Measurements from ENCODE around the gene TMED10.

TMED10 gene

GRCh38 chr14:75170772-75171171 lies 5.6 kb downstream of the TMED10 start:
- DNase-seq, result no peak
- H2BK12ac ChIP-seq (ENCODE audit: low read length), result no peak overlapping the region
- no peaks in the 10 kb centered on the region for H3K4me1 ChIP-seq (ENCODE audit: control insufficient read depth in 1 of 2, insufficient read depth in 2 of 2, low read length in 2 of 2)
- peaks cover 0 to 3% of the 10 kb centered on the region in 2 experiments for H3K36me3 ChIP-seq (ENCODE audit: control insufficient read depth in 1 of 2, insufficient read depth in 2 of 2, low read length in 2 of 2)
- no peak overlapping the region for H2AK5ac ChIP-seq (ENCODE audit: low read length)
- H3K4me3 ChIP-seq (ENCODE audit: low read depth, low read length), result no peak overlapping the region
- no peaks in the 10 kb centered on the region for H3K9me3 ChIP-seq (ENCODE audit: insufficient read depth, low read depth, low read length)
- no peak overlapping the region for H3K27ac ChIP-seq (ENCODE audit: low read depth, low read length)
- no peaks in the 10 kb centered on the region for H3K79me1 ChIP-seq (ENCODE audit: low read length)
- H3K18ac ChIP-seq (ENCODE audit: low read length), result no peak overlapping the region
- no peaks in the 10 kb centered on the region for H3K27me3 ChIP-seq (ENCODE audit: insufficient read depth, low read length)
- no peak overlapping the region for H2BK5ac ChIP-seq (ENCODE audit: low read depth, low read length, poor library complexity)
- H4K12ac ChIP-seq (ENCODE audit: low read depth, low read length), result no peak overlapping the region
- no CpG with 5 or more reads among the region's 4 CpGs for WGBS (ENCODE audit: extremely low coverage, insufficient coverage, insufficient read length)
- H4K91ac ChIP-seq (ENCODE audit: low read depth, low read length), result no peak overlapping the region
- peak overlapping the region; percentile 52 for H3K4ac ChIP-seq (ENCODE audit: low read depth, low read length)
- no peak overlapping the region for H2AFZ ChIP-seq (ENCODE audit: insufficient read depth, low read length, poor library complexity)
- no peak overlapping the region for H3K4me2 ChIP-seq (ENCODE audit: low read length)
- no peak overlapping the region for H3K14ac ChIP-seq (ENCODE audit: low read length)
- H3K79me2 ChIP-seq (ENCODE audit: control insufficient read depth, insufficient read depth, low read length, poor library complexity), result peaks cover 5% of the 10 kb centered on the region
- H2BK120ac ChIP-seq (ENCODE audit: insufficient read depth, low read length, poor library complexity), result no peak overlapping the region
- no peak overlapping the region for H4K8ac ChIP-seq (ENCODE audit: low read depth, low read length)
- H3K23ac ChIP-seq (ENCODE audit: low read length), result no peak overlapping the region
- H3K9ac ChIP-seq (ENCODE audit: low read length), result no peak overlapping the region

GRCh38 chr14:75168586-75169335 lies 7.7 kb downstream of the TMED10 start:
- Histone ChIP-seq H3K27me3 (ENCODE audit: insufficient read depth, low read length) (no peaks in the 10 kb centered on the region), H2BK5ac (ENCODE audit: low read depth, low read length, poor library complexity) (no peak overlapping the region), H2AFZ (ENCODE audit: insufficient read depth, low read length, poor library complexity) (no peak overlapping the region), H3K9me3 (ENCODE audit: insufficient read depth, low read depth, low read length) (no peaks in the 10 kb centered on the region), H2BK12ac (ENCODE audit: low read length) (no peak overlapping the region), H3K27ac (ENCODE audit: low read depth, low read length) (no peak overlapping the region), H3K4ac (ENCODE audit: low read depth, low read length) (peak overlapping the region; percentile 65), H3K79me1 (ENCODE audit: low read length) (no peaks in the 10 kb centered on the region), H3K4me3 (ENCODE audit: low read depth, low read length) (no peak overlapping the region), H3K18ac (ENCODE audit: low read length) (no peak overlapping the region), H3K79me2 (ENCODE audit: control insufficient read depth, insufficient read depth, low read length, poor library complexity) (peaks cover 2% of the 10 kb centered on the region), H3K9ac (ENCODE audit: low read length) (no peak overlapping the region), H2AK5ac (ENCODE audit: low read length) (no peak overlapping the region), H3K14ac (ENCODE audit: low read length) (no peak overlapping the region), H4K12ac (ENCODE audit: low read depth, low read length) (no peak overlapping the region), H4K91ac (ENCODE audit: low read depth, low read length) (no peak overlapping the region), H3K23ac (ENCODE audit: low read length) (no peak overlapping the region), H2BK120ac (ENCODE audit: insufficient read depth, low read length, poor library complexity) (no peak overlapping the region), H3K4me1 (ENCODE audit: control insufficient read depth in 1 of 2, insufficient read depth in 2 of 2, low read length in 2 of 2) (no peaks in the 10 kb centered on the region), H4K8ac (ENCODE audit: low read depth, low read length) (no peak overlapping the region), H3K36me3 (ENCODE audit: control insufficient read depth in 1 of 2, insufficient read depth in 2 of 2, low read length in 2 of 2) (peaks cover 0 to 3% of the 10 kb centered on the region in 2 experiments), H3K4me2 (ENCODE audit: low read length) (no peak overlapping the region)
- WGBS (ENCODE audit: extremely low coverage, insufficient coverage, insufficient read length), result no CpG with 5 or more reads among the region's 3 CpGs
- DNase-seq, result no peak

- no peak overlapping the region for H2AFZ ChIP-seq (ENCODE audit: insufficient read depth, low read length, poor library complexity)
- no peak overlapping the region for H3K4me3 ChIP-seq (ENCODE audit: low read depth, low read length)
- no peaks in the 10 kb centered on the region for H3K9me3 ChIP-seq (ENCODE audit: insufficient read depth, low read depth, low read length)
- H2AK5ac ChIP-seq (ENCODE audit: low read length), result no peak overlapping the region
- DNase-seq, result no peak
- H3K14ac ChIP-seq (ENCODE audit: low read length), result no peak overlapping the region
- no peaks in the 10 kb centered on the region for H3K4me1 ChIP-seq (ENCODE audit: control insufficient read depth in 1 of 2, insufficient read depth in 2 of 2, low read length in 2 of 2)
- H3K4me2 ChIP-seq (ENCODE audit: low read length), result no peak overlapping the region
- no peak overlapping the region for H3K23ac ChIP-seq (ENCODE audit: low read length)
- no peak overlapping the region for H4K12ac ChIP-seq (ENCODE audit: low read depth, low read length)
- H3K4ac ChIP-seq (ENCODE audit: low read depth, low read length), result peak overlapping the region; percentile 53
- no peaks in the 10 kb centered on the region for H3K79me1 ChIP-seq (ENCODE audit: low read length)
- no peak overlapping the region for H3K18ac ChIP-seq (ENCODE audit: low read length)
- no peaks in the 10 kb centered on the region for H3K36me3 ChIP-seq (ENCODE audit: control insufficient read depth in 1 of 2, insufficient read depth in 2 of 2, low read length in 2 of 2)
- H4K91ac ChIP-seq (ENCODE audit: low read depth, low read length), result no peak overlapping the region
- no peak overlapping the region for H2BK120ac ChIP-seq (ENCODE audit: insufficient read depth, low read length, poor library complexity)
- no peak overlapping the region for H4K8ac ChIP-seq (ENCODE audit: low read depth, low read length)
- no peaks in the 10 kb centered on the region for H3K27me3 ChIP-seq (ENCODE audit: insufficient read depth, low read length)
- H2BK12ac ChIP-seq (ENCODE audit: low read length), result no peak overlapping the region
- WGBS (ENCODE audit: extremely low coverage, insufficient coverage, insufficient read length), result no CpG with 5 or more reads among the region's 2 CpGs
- peaks cover 2% of the 10 kb centered on the region for H3K79me2 ChIP-seq (ENCODE audit: control insufficient read depth, insufficient read depth, low read length, poor library complexity)
- no peak overlapping the region for H3K27ac ChIP-seq (ENCODE audit: low read depth, low read length)
- H2BK5ac ChIP-seq (ENCODE audit: low read depth, low read length, poor library complexity), result no peak overlapping the region
- H3K9ac ChIP-seq (ENCODE audit: low read length), result no peak overlapping the region
Measured at GRCh38 chr14:75167325-75167724, 9.1 kb downstream of the TMED10 start.

- H3K27ac ChIP-seq (ENCODE audit: low read depth, low read length), result no peak overlapping the region
- peak overlapping the region; percentile 44 for H3K4ac ChIP-seq (ENCODE audit: low read depth, low read length)
- H3K79me1 ChIP-seq (ENCODE audit: low read length), result no peaks in the 10 kb centered on the region
- H4K12ac ChIP-seq (ENCODE audit: low read depth, low read length), result no peak overlapping the region
- H2BK12ac ChIP-seq (ENCODE audit: low read length), result no peak overlapping the region
- no peak overlapping the region for H3K18ac ChIP-seq (ENCODE audit: low read length)
- H3K27me3 ChIP-seq (ENCODE audit: insufficient read depth, low read length), result no peaks in the 10 kb centered on the region
- no peak overlapping the region for H4K8ac ChIP-seq (ENCODE audit: low read depth, low read length)
- H2BK120ac ChIP-seq (ENCODE audit: insufficient read depth, low read length, poor library complexity), result no peak overlapping the region
- H3K14ac ChIP-seq (ENCODE audit: low read length), result no peak overlapping the region
- no peak overlapping the region for H2AFZ ChIP-seq (ENCODE audit: insufficient read depth, low read length, poor library complexity)
- H3K36me3 ChIP-seq (ENCODE audit: control insufficient read depth in 1 of 2, insufficient read depth in 2 of 2, low read length in 2 of 2), result no peaks in the 10 kb centered on the region
- WGBS (ENCODE audit: extremely low coverage, insufficient coverage, insufficient read length), result no CpG with 5 or more reads among the region's 8 CpGs
- peaks cover 2% of the 10 kb centered on the region for H3K79me2 ChIP-seq (ENCODE audit: control insufficient read depth, insufficient read depth, low read length, poor library complexity)
- H3K4me3 ChIP-seq (ENCODE audit: low read depth, low read length), result no peak overlapping the region
- H3K9ac ChIP-seq (ENCODE audit: low read length), result no peak overlapping the region
- no peak overlapping the region for H4K91ac ChIP-seq (ENCODE audit: low read depth, low read length)
- no peak for DNase-seq
- H2BK5ac ChIP-seq (ENCODE audit: low read depth, low read length, poor library complexity), result no peak overlapping the region
- no peak overlapping the region for H2AK5ac ChIP-seq (ENCODE audit: low read length)
- H3K4me1 ChIP-seq (ENCODE audit: control insufficient read depth in 1 of 2, insufficient read depth in 2 of 2, low read length in 2 of 2), result no peaks in the 10 kb centered on the region
- H3K9me3 ChIP-seq (ENCODE audit: insufficient read depth, low read depth, low read length), result no peaks in the 10 kb centered on the region
- H3K4me2 ChIP-seq (ENCODE audit: low read length), result no peak overlapping the region
- H3K23ac ChIP-seq (ENCODE audit: low read length), result no peak overlapping the region
Measured at GRCh38 chr14:75165586-75166391, 10.6 kb downstream of the TMED10 start.

Data from trophoblast cell (in vitro differentiated cells and primary cell).